H1 (cell line): ENCODE data around the gene GOLGA2. TPM values are rescaled to one million over a fixed set of nuclear protein-coding genes. Genes with fewer than 3 reads are reported as not detected.

Experiments used
- CTCF ChIA-PET: fragments of 300-600 bp; sonication (Branson Sonifier 250); formaldehyde crosslinking; loops from one replicate; lab custom pipeline; 2021; ENCODE audit not compliant: partially characterized antibody; lab: Charles Lee
- POLR2A ChIA-PET: fragments of 300-600 bp; sonication (Branson Sonifier 250); formaldehyde crosslinking; loops from one replicate; lab custom pipeline; 2021; ENCODE audit warnings: inconsistent platforms; ENCODE audit not compliant: partially characterized antibody; lab: Charles Lee
- DNase-seq, 2 experiments: peaks; one replicate each; pipeline versions ENCODE4 v3.0.0 to v3.0.0-alpha.2; 2010 to 2022; ENCODE audit warnings: low spot score in 2 of 2, low read depth in 1 of 2, mixed read lengths in 1 of 2
- FAIRE-seq: peaks from 2 replicates; lab custom pipeline; 2011; peaks lifted over from hg19 to GRCh38; lab: Jason Lieb, UNC
- H2AFZ ChIP-seq: 2 replicates; pipeline ENCODE4 v1.8.1; 2012; ENCODE audit warnings: low read length, inconsistent platforms
- H2AK5ac ChIP-seq: 2 replicates; pipeline ENCODE4 v1.6.1; 2013; ENCODE audit warnings: low read depth, low read length
- H2BK120ac ChIP-seq: replicated peaks from 2 replicates; pipeline ENCODE3; 2013; ENCODE audit warnings: low read depth, low read length, inconsistent platforms
- H2BK12ac ChIP-seq: 2 replicates; pipeline ENCODE4 v1.6.1; 2013; ENCODE audit warnings: low read depth, low read length
- H2BK15ac ChIP-seq: 2 replicates; pipeline ENCODE4 v1.6.1; 2013; ENCODE audit warnings: low read length
- H2BK20ac ChIP-seq: 2 replicates; pipeline ENCODE4 v1.6.1; 2013; ENCODE audit warnings: low read length
- H2BK5ac ChIP-seq: 2 replicates; pipeline ENCODE4 v1.6.1; 2013; ENCODE audit warnings: low read depth, low read length
- H3K14ac ChIP-seq: 2 replicates; pipeline ENCODE4 v1.6.1; 2013; ENCODE audit warnings: inconsistent platforms; ENCODE audit not compliant: insufficient read length
- H3K18ac ChIP-seq: 2 replicates; pipeline ENCODE4 v1.6.1; 2013; ENCODE audit warnings: low read length; ENCODE audit errors: extremely low read depth
- H3K23ac ChIP-seq: 2 replicates; pipeline ENCODE4 v1.6.1; 2013; ENCODE audit warnings: inconsistent platforms; ENCODE audit not compliant: insufficient read length
- H3K23me2 ChIP-seq: 2 replicates; pipeline ENCODE4 v1.6.1; 2013; ENCODE audit warnings: low read depth, low read length
- H3K27ac ChIP-seq: 2 replicates; pipeline ENCODE4 v1.6.1; 2011; ENCODE audit warnings: low read depth, low read length, inconsistent platforms
- H3K27me3 ChIP-seq, 4 experiments: replicated peaks in 1 of 4; 1 replicate in 1 of 4; 2 replicates in 3 of 4; pipeline versions ENCODE4 v1.6.1 to v1.8.1; 2011 to 2013; ENCODE audit warnings: low read length in 3 of 4, mild to moderate bottlenecking in 3 of 4, inconsistent platforms in 2 of 4, mixed read lengths in 2 of 4, moderate library complexity in 1 of 4; ENCODE audit not compliant: control insufficient read depth in 3 of 4, insufficient read depth in 3 of 4; ENCODE audit errors: extremely low read depth in 1 of 4
- H3K36me3 ChIP-seq, 4 experiments: 2 replicates each; pipeline versions ENCODE4 v1.6.1 to v1.8.1; 2011 to 2013; ENCODE audit warnings: mild to moderate bottlenecking in 4 of 4, low read length in 3 of 4, moderate library complexity in 2 of 4, control low read depth in 1 of 4, inconsistent platforms in 1 of 4; ENCODE audit not compliant: insufficient read depth in 4 of 4, control insufficient read depth in 2 of 4
- H3K4ac ChIP-seq: replicated peaks from 2 replicates; pipeline ENCODE3; 2013; ENCODE audit warnings: low read length, low read depth, mixed read lengths, inconsistent platforms; ENCODE audit not compliant: insufficient read length
- H3K4me1 ChIP-seq, 4 experiments: replicated peaks in 1 of 4; 1 replicate in 1 of 4; 2 replicates in 3 of 4; pipeline versions ENCODE4 v1.6.1 to v1.8.1; 2011 to 2013; ENCODE audit warnings: low read length in 3 of 4, inconsistent platforms in 2 of 4, mixed read lengths in 1 of 4; ENCODE audit not compliant: insufficient read depth in 4 of 4, control insufficient read depth in 3 of 4
- H3K4me2 ChIP-seq, 2 experiments: 2 replicates each; pipeline versions ENCODE4 v1.6.1 to v1.8.1; 2011 to 2013; ENCODE audit warnings: low read depth in 2 of 2, low read length in 2 of 2, control low read depth in 1 of 2, inconsistent platforms in 1 of 2, mild to moderate bottlenecking in 1 of 2; ENCODE audit not compliant: insufficient read depth in 1 of 2
- H3K4me3 ChIP-seq, 4 experiments: fragments of 200-600, 300-600 bp in 1 of 4; sonication (generic), shearing (Covaris generic), sonication (Bioruptor Twin) in 1 of 4; 2 replicates each; pipeline versions ENCODE4 v1.5.1 to v1.8.1; 2011 to 2016; ENCODE audit warnings: low read length in 4 of 4, low read depth in 3 of 4, control low read depth in 2 of 4, inconsistent platforms in 2 of 4, mild to moderate bottlenecking in 2 of 4, mixed read lengths in 1 of 4, moderate library complexity in 1 of 4; ENCODE audit not compliant: insufficient read depth in 2 of 4; ENCODE audit errors: extremely low read depth in 1 of 4
- H3K56ac ChIP-seq: replicated peaks from 2 replicates; pipeline ENCODE3; 2013; ENCODE audit warnings: low read depth, mild to moderate bottlenecking, mixed read lengths, low read length, inconsistent platforms; ENCODE audit not compliant: insufficient read length
- H3K79me1 ChIP-seq: 2 replicates; pipeline ENCODE4 v1.6.1; 2013; ENCODE audit warnings: low read depth, low read length, control low read depth
- H3K79me2 ChIP-seq, 2 experiments: 2 replicates each; pipeline versions ENCODE4 v1.6.1 to v1.8.1; 2012 to 2013; ENCODE audit warnings: low read length in 2 of 2, mild to moderate bottlenecking in 2 of 2, inconsistent platforms in 1 of 2; ENCODE audit not compliant: insufficient read depth in 2 of 2, control insufficient read depth in 1 of 2
- H3K9ac ChIP-seq, 4 experiments: replicated peaks in 1 of 4; 1 replicate in 1 of 4; 2 replicates in 3 of 4; pipeline versions ENCODE4 v1.6.1 to v1.8.1; 2011 to 2013; ENCODE audit warnings: low read depth in 3 of 4, low read length in 3 of 4, control low read depth in 2 of 4, mild to moderate bottlenecking in 2 of 4, moderate library complexity in 2 of 4, inconsistent platforms in 1 of 4; ENCODE audit errors: extremely low read depth in 1 of 4
- H3K9me3 ChIP-seq, 2 experiments: 2 replicates each; pipeline versions ENCODE4 v1.6.1 to v1.8.1; 2012 to 2013; ENCODE audit warnings: mild to moderate bottlenecking in 2 of 2, moderate library complexity in 2 of 2, control low read depth in 1 of 2, inconsistent platforms in 1 of 2, low read depth in 1 of 2, low read length in 1 of 2, mixed read lengths in 1 of 2; ENCODE audit not compliant: insufficient read depth in 2 of 2
- H4K20me1 ChIP-seq, 2 experiments: replicated peaks in 1 of 2; 2 replicates each; pipeline versions ENCODE3 to v1.8.1; 2011 to 2013; ENCODE audit warnings: inconsistent platforms in 2 of 2, low read length in 2 of 2, mild to moderate bottlenecking in 1 of 2; ENCODE audit not compliant: insufficient read depth in 2 of 2, control insufficient read depth in 1 of 2
- H4K5ac ChIP-seq: 2 replicates; pipeline ENCODE4 v1.6.1; 2013; ENCODE audit warnings: low read length, low read depth, mixed read lengths, inconsistent platforms; ENCODE audit not compliant: insufficient read length
- H4K8ac ChIP-seq: 2 replicates; pipeline ENCODE4 v1.8.0; 2013; ENCODE audit warnings: mild to moderate bottlenecking, moderate library complexity, low read length, inconsistent platforms; ENCODE audit not compliant: insufficient read depth; ENCODE audit errors: extremely low read depth
- H4K91ac ChIP-seq: replicated peaks from 2 replicates; pipeline ENCODE3; 2013; ENCODE audit warnings: low read length, mixed read lengths, inconsistent platforms; ENCODE audit not compliant: insufficient read length
- KDM4A ChIP-seq: IDR thresholded peaks from one replicate; pipeline ENCODE4 v1.7.1; 2012; ENCODE audit warnings: low read depth, mild to moderate bottlenecking, moderate library complexity, low read length, inconsistent platforms; ENCODE audit not compliant: severe bottlenecking
- SP4 ChIP-seq: IDR thresholded peaks from 2 replicates; pipeline ENCODE4 v1.6.1; 2012; ENCODE audit warnings: low read length, inconsistent platforms
- USF2 ChIP-seq: IDR thresholded peaks from 2 replicates; pipeline ENCODE4 v1.6.1; 2011; ENCODE audit warnings: low read length, improper control_type of control experiment
- WGBS, 2 experiments: shearing (Covaris generic) in 1 of 2; methylation state at CpG; one replicate each; pipeline versions ENCODE4 v1.1.6 to v1.1.7; 2013 to 2015; ENCODE audit warnings: low lambda C conversion rate in 2 of 2, mixed read lengths in 2 of 2, inconsistent platforms in 1 of 2, low coverage in 1 of 2, missing lambda C conversion rate in 1 of 2; ENCODE audit not compliant: insufficient replicate concordance in 2 of 2, insufficient coverage in 1 of 2, insufficient read length in 1 of 2; ENCODE audit errors: extremely low coverage in 1 of 2, missing lambda C conversion rate in 1 of 2; 5-methylcytosine and 5-hydroxymethylcytosine counted together
- polyA plus RNA-seq, 7 experiments: library from polyadenylated mRNA; depleted of rRNA in 3 of 7; stranded (reverse) in 5 of 7; unstranded in 2 of 7; fragments of >200 nt in 5 of 7; fragments of 200-250 nt in 2 of 7; gene quantifications; 1 replicate in 5 of 7; 2 replicates in 1 of 7; 4 replicates in 1 of 7; pipeline versions ENCODE4 v1.2.1 to v1.2.3, GENCODE V29; 2011 to 2013; ENCODE audit warnings: missing spikeins in 2 of 7, mixed read lengths in 2 of 7
- total RNA-seq: library from RNA; stranded (reverse); fragmentation: NEBNext Ultra II Directional; extraction: Animal tissue kit (Norgen Biotek cat#: 25700); gene quantifications from 2 replicates; pipeline ENCODE4 v1.2.1, GENCODE V29; 2021

Gene GOLGA2
- total and polyA plus RNA-seq, 2 of the 8 experiments (the other 6 are each of a cell fraction or from before 2014, with no cell fraction given), result 13.1 to 43.6 TPM

- Histone ChIP-seq H2BK12ac (no peak overlapping the region), H4K8ac (peak overlapping the region; percentile 98; the same call in 1 of the 2 replicates), H2AK5ac (no peak overlapping the region), H3K79me2 (peaks cover 0 to 25% of the 10 kb centered on the region in 2 experiments; a peak in 2 of 4 replicates), H2BK20ac (no peak overlapping the region), H2AFZ (peak overlapping the region; percentile 98), H2BK15ac (no peak overlapping the region), H3K23ac (no peak overlapping the region), H4K91ac (peak overlapping the region; percentile 49), H3K27ac (peak overlapping the region; percentile 90), H3K79me1 (peaks cover 4% of the 10 kb centered on the region; the same call in 1 of the 2 replicates), H3K4ac (no peak overlapping the region), H3K18ac (peak overlapping the region; percentile 76; the same call in 1 of the 2 replicates), H3K4me1 (no peaks in the 10 kb centered on the region; a peak in 3 of 7 replicates), H3K14ac (no peak overlapping the region), H3K23me2 (peaks cover 7% of the 10 kb centered on the region), H3K27me3 (no peaks in the 10 kb centered on the region), H2BK5ac (peak overlapping the region; percentile 100), H3K56ac (no peak overlapping the region), H3K9me3 (no peaks in the 10 kb centered on the region), H4K5ac (peak overlapping the region; percentile 56), H3K4me3 (peak overlapping the region; percentile 86 to 100 (median 92)), H3K9ac (peak overlapping the region; percentile 55 to 95 (median 92)), H2BK120ac (no peak overlapping the region), H3K36me3 (peaks cover 0 to 13% (median 6%) of the 10 kb centered on the region in 4 experiments; a peak in 4 of 8 replicates), H4K20me1 (peaks cover 1 to 3% of the 10 kb centered on the region in 2 experiments), H3K4me2 (peak overlapping the region; percentile 63 to 96)
- CTCF ChIA-PET, result interaction anchor here (0.9 to 1.8 kb wide), 6 partner anchors 13 to 98 kb away, joined by 3 to 5 read pairs (median 3); no protein-coding TSS in a partner anchor
- POLR2A ChIA-PET, result interaction anchor here (1.0 to 3.3 kb wide), 8 partner anchors 12 to 231 kb away, joined by 3 to 11 read pairs (median 5); partner anchors contain the start of genes SLC27A4 and SPTAN1
- FAIRE-seq (no peak), DNase-seq (no peak)
- 3% methylated on average over 21 of the region's 21 CpGs; no CpG with 5 or more reads in 1 of the 2 experiments for WGBS, 2 experiments
- TF ChIP-seq KDM4A (peak; percentile 87), USF2 (peak; percentile 86), SP4 (no peak)
These were observed 46.1 kb upstream of the GOLGA2 start for GRCh38 chr9:128321879-128322403.
